GM20000 (cell line): ENCODE data around the gene SHPK.

Experiments
- DNase-seq: peaks from one replicate; pipeline ENCODE4 v3.0.0; 2012; ENCODE audit warnings: low spot score
- CTCF ChIP-seq: IDR thresholded peaks from 2 replicates; pipeline ENCODE4 v1.5.1; 2012; ENCODE audit warnings: mild to moderate bottlenecking, control low read depth; ENCODE audit errors: extremely low read depth, missing control alignments

The SHPK gene

GRCh38 chr17:3636154-3636907 is at the start of gene SHPK, which contains the start of gene CTNS:
Gene SHPK, minus strand, starts transcription at chr17:3636250. Its CDS starts 31 bp downstream, at chr17:3636219.
Gene CTNS, plus strand, starts transcription at chr17:3636760. Its CDS starts 3,447 bp downstream, at chr17:3640207.
- peak; percentile 99 for DNase-seq

GRCh38 chr17:3685174-3685573 is 49.1 kb upstream of the SHPK start:
- no peak for DNase-seq
- TF ChIP-seq CTCF = no peak

More at GRCh38 chr17:3636154-3636907, at the start of gene SHPK, which contains the start of gene CTNS:
- TF ChIP-seq CTCF = no peak

GRCh38 chr17:3683054-3683511 is 47.0 kb upstream of the SHPK start:
- DNase-seq = peak; percentile 88
- peak; percentile 84 for TF ChIP-seq CTCF

- no peak for TF ChIP-seq CTCF
- no peak for DNase-seq
Measured at GRCh38 chr17:3682033-3682432, 46.0 kb upstream of the SHPK start.

GRCh38 chr17:3681565-3681964 is 45.5 kb upstream of the SHPK start:
- no peak for TF ChIP-seq CTCF
- DNase-seq = no peak

GRCh38 chr17:3681057-3681456 is 45.0 kb upstream of the SHPK start:
- no peak for DNase-seq
- no peak for TF ChIP-seq CTCF

GRCh38 chr17:3679531-3680126 is 43.6 kb upstream of the SHPK start:
- no peak for TF ChIP-seq CTCF
- DNase-seq = no peak
